Activated CD8-positive, alpha-beta memory T cell treated with anti-CD3 and anti-CD28 coated beads for 36 hours (primary cell): ENCODE results near the gene SERPINB11. TPM values are rescaled to one million over a fixed set of nuclear protein-coding genes. Genes with fewer than 3 reads are reported as not detected.

ENCODE experiments used
- total RNA-seq, 2 experiments: library from RNA; stranded (reverse); gene quantifications; one replicate each; pipeline ENCODE4 v1.2.3, GENCODE V29; 2021

SERPINB11 gene
- total RNA-seq, 2 experiments from 2014 or later: not detected

Other genes with a start within 250 kb of the SERPINB11 start
- gene SERPINB5, start 226.0 kb upstream of the SERPINB11 start, total RNA-seq: not detected
- not detected for gene SERPINB12, start 160.6 kb upstream of the SERPINB11 start, total RNA-seq
- gene SERPINB13, start 115.6 kb upstream of the SERPINB11 start, total RNA-seq: not detected
- not detected for gene SERPINB4, start 58.7 kb upstream of the SERPINB11 start, total RNA-seq
- gene SERPINB3, start 41.1 kb upstream of the SERPINB11 start, total RNA-seq: not detected
- gene SERPINB7, start 72.5 kb downstream of the SERPINB11 start, total RNA-seq: not detected
- gene SERPINB2, start 184.7 kb downstream of the SERPINB11 start, total RNA-seq: not detected
- not detected for gene SERPINB10, start 205.0 kb downstream of the SERPINB11 start, total RNA-seq
- gene HMSD, start 246.3 kb downstream of the SERPINB11 start, total RNA-seq: 10 to 100 TPM in 1 of 2 experiments, 1 to 10 TPM in 1; 6.9 to 10.8 TPM